Small intestine (tissue), 7 donors: ENCODE results near the gene VAPB. TPM values are rescaled to one million over a fixed set of nuclear protein-coding genes. Genes with fewer than 3 reads are reported as not detected.
A peak's percentile ranks its signal among the peaks of the same experiment; 100 is the strongest.
"Not testable (repeated sequence)": the region's sequence is repeated elsewhere in the genome, so short reads cannot be mapped to it uniquely, and the experiment has no call there.

Experiments used
- DNase-seq, 2 donors: peaks; one replicate each; pipeline versions ENCODE4 v3.0.0 to v3.0.0-alpha.2; 2013
- FAIRE-seq: peaks from 2 replicates; lab custom pipeline; 2012; peaks lifted over from hg19 to GRCh38; lab: Jason Lieb, UNC
- H3K27ac ChIP-seq, 3 donors: one replicate each; pipeline ENCODE4 v1.5.1; 2013; ENCODE audit warnings: low read length in 2 of 3, mild to moderate bottlenecking in 2 of 3, control low read depth in 1 of 3, inconsistent platforms in 1 of 3, low read depth in 1 of 3, moderate library complexity in 1 of 3
- H3K27me3 ChIP-seq, 3 donors: one replicate each; pipeline ENCODE4 v1.6.1; 2013; ENCODE audit warnings: low read length in 3 of 3, inconsistent platforms in 1 of 3; ENCODE audit not compliant: control insufficient read depth in 3 of 3, insufficient read depth in 3 of 3
- H3K36me3 ChIP-seq, 3 donors: one replicate each; pipeline ENCODE4 v1.6.1; 2013; ENCODE audit warnings: low read length in 3 of 3, inconsistent platforms in 1 of 3, low read depth in 1 of 3, mild to moderate bottlenecking in 1 of 3, moderate library complexity in 1 of 3; ENCODE audit not compliant: control insufficient read depth in 3 of 3, insufficient read depth in 2 of 3
- H3K4me1 ChIP-seq, 3 donors: one replicate each; pipeline ENCODE4 v1.6.1; 2013; ENCODE audit warnings: low read length in 2 of 3, inconsistent platforms in 1 of 3, low read depth in 1 of 3, mild to moderate bottlenecking in 1 of 3, moderate library complexity in 1 of 3; ENCODE audit not compliant: control insufficient read depth in 3 of 3, insufficient read depth in 2 of 3
- H3K4me3 ChIP-seq, 3 donors: one replicate each; pipeline ENCODE4 v1.5.1; 2013; ENCODE audit warnings: low read length in 3 of 3, control low read depth in 1 of 3, inconsistent platforms in 1 of 3, low read depth in 1 of 3, mild to moderate bottlenecking in 1 of 3, moderate library complexity in 1 of 3
- H3K9me3 ChIP-seq, 2 donors: one replicate each; pipeline ENCODE4 v1.6.1; 2013; ENCODE audit warnings: low read depth in 1 of 2, low read length in 1 of 2; ENCODE audit not compliant: control insufficient read depth in 2 of 2, insufficient read depth in 1 of 2
- WGBS, 3 donors: extraction: QIAGEN DNeasy Blood & Tissue Kit; methylation state at CpG; one replicate each; pipeline ENCODE4 v1.1.7; 2013; 5-methylcytosine and 5-hydroxymethylcytosine counted together
- polyA plus RNA-seq, 4 donors: library from polyadenylated mRNA; stranded (reverse) in 3 of 4; unstranded in 1 of 4; fragments of 200-250 nt in 3 of 4; fragments of 120-200 nt in 1 of 4; gene quantifications; one replicate each; pipeline versions ENCODE4 v1.2.1 to v1.2.3, GENCODE V29; 2013
- donor health status: healthy with polysubstance abuse.
- donor health status: control.
- donor health status: control.
- donor health status: Bipolar disorder and iron deficiency.
- donor health status: healthy.

The VAPB gene
- polyA plus RNA-seq, 4 donors = 36.5 to 39.2 (median 37.8) TPM

DNA sequence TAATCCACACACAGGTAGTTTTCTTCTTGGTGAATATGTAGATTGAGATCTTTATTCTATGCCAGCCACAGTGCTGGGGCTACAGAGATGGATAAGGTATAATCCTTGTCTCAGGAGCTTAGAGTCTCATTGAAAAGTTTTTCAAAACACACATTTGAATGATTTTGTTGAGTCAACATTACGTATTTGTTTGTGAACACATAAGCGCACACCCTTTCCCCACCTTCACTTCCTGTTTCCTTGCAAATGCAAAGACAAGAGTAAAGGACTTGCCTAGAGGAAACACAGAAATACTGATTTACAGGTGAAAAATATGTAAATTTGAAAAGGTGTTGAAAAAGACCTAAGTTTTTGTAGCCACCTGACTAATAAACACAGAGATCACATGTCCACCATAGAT lies 27.8 kb downstream of the VAPB start:
- DNase-seq (no peak), FAIRE-seq (no peak)
- Histone ChIP-seq H3K9me3 (peaks cover 0 to 3% of the 10 kb centered on the region in 2 donors), H3K4me1 (peaks cover 0 to 4% (median 3%) of the 10 kb centered on the region in 3 donors), H3K4me3 (no peak overlapping the region), H3K27ac (no peak overlapping the region), H3K27me3 (no peaks in the 10 kb centered on the region), H3K36me3 (peaks cover 7 to 16% (median 11%) of the 10 kb centered on the region in 3 donors)
- 68 to 89% (median 85%) methylated on average over 2 of the region's 2 CpGs for WGBS, 3 donors

DNA sequence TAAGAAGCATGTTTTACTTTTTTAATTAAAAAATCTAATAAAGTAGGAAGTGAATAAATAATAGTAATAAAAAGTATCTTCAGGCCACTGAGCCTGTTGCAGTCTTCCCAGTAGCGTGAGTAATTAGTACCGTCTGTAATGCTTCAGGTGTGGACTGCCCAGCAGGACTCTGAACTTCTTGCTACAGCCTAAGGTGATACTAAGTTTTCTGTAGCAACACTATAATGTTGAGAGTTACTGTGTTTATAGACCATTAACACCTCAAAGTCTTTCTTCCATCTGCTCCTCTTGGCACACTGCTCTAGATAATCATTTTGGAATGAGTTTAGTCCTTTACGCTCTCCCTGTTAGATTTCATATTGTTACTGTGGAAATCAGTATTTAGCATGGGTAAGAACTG lies 28.4 kb downstream of the VAPB start:
- Histone ChIP-seq H3K4me3 (no peak overlapping the region), H3K27ac (peak overlapping the region in 1 of 3 donors; percentile 51), H3K4me1 (peaks cover 0 to 4% (median 3%) of the 10 kb centered on the region in 3 donors), H3K36me3 (peaks cover 8 to 16% (median 11%) of the 10 kb centered on the region in 3 donors), H3K27me3 (no peaks in the 10 kb centered on the region), H3K9me3 (peaks cover 0 to 3% of the 10 kb centered on the region in 2 donors)
- peak; percentile 17 to 63 for DNase-seq
- 60 to 86% (median 73%) methylated on average over 3 of the region's 3 CpGs for WGBS, 3 donors
- no peak for FAIRE-seq

DNA sequence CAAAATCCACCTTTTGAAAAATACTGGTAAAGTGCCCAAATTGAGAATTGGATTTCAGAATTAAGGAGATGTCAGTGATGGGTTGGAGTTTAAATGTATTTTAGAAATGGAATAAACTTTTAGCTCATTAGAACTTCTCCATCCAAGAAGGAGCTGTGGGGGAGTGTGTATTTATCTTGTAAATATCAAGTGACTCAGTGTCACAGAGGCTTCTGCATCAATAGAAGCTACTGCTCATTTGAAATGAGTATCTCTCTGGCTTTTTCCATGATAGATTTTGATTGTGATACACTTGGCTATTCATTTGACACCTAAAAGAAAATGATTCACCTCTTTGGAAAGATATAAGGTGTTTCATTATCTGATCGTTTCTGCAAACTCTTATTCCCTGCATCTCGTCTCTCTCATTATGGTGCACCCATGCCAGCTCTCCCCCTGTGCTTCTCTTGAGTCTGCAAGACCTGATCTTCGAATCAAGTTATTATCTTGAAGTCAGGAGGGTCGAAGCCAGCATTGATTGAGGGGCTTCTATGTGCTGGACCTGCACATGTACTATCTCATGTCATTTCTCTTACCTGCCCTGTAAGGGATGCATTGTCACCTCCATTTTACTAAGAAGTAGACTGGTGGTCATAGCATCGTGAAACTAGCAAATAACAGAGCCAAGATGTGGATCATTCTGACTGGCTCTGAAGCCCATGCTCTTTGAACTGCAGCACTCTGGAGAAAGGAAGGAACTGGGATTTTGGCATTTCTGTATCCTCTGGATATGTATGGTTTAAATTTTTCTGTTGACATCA lies 30.1 kb downstream of the VAPB start:
- Histone ChIP-seq H3K9me3 (peaks cover 0 to 3% of the 10 kb centered on the region in 2 donors), H3K27ac (no peak overlapping the region), H3K27me3 (no peaks in the 10 kb centered on the region), H3K36me3 (peaks cover 8 to 16% (median 11%) of the 10 kb centered on the region in 3 donors), H3K4me1 (peaks cover 0 to 6% (median 3%) of the 10 kb centered on the region in 3 donors), H3K4me3 (no peak overlapping the region)
- FAIRE-seq (no peak), DNase-seq (no peak)
- WGBS, 3 donors = 86 to 93% (median 88%) methylated on average over 5 of the region's 5 CpGs

DNA sequence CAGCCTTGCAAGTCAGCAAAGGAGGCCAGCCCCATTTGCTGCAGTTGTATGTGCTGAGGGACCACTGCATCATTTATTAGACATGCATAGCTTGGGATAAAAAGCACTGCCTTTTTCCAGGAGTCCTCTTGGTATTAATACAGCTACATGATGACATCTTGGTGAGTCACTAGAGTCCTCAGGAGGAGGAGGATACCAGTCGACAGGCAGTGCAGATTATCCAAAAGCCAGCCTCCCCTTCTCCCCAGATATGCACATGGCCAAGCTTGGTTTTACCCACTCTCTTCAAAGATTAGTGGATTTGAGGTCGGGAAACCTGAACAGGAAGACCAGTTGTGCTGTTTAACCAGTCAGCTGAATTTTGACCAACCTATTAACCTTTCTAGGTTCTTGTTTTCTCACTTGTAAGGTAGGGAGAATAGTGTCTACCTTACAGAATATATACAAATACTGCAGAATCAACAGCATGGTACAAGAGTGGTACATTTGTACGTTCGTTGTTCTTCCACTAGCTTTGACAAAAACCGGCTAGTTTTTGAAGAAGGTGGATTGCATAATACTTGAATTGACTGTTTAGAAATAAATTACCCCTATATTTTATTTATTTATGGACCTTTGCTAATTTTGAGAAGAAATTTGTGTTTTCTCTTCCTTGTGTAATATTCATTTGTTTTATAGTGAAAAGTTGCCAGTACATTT lies 31.9 kb downstream of the VAPB start:
- DNase-seq (no peak), FAIRE-seq (no peak)
- peaks cover 0 to 8% (median 3%) of the 10 kb centered on the region in 3 donors for H3K4me1 ChIP-seq
- H3K4me3 ChIP-seq = no peak overlapping the region
- peaks cover 8 to 19% (median 16%) of the 10 kb centered on the region in 3 donors for H3K36me3 ChIP-seq
- 91 to 93% (median 91%) methylated on average over 5 of the region's 5 CpGs for WGBS, 3 donors
- H3K9me3 ChIP-seq = no peaks in the 10 kb centered on the region
- no peak overlapping the region for H3K27ac ChIP-seq
- H3K27me3 ChIP-seq = no peaks in the 10 kb centered on the region

DNA sequence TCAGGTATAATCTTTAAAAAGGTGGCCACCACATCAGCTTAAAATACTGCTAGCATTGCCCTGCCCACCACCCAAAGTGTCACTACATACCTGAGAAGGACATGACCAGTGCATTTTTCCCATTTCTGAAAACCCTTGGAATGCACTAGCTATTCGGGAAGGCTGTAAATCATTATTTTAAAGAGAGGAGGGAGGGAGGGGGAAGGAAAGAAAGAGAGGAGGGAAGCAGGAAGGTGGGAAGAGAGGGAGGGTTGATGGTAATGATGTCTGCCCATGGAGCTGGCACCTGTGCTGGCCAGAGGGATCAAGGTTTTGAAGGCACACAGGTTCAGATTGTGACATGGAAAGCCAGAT lies 32.4 kb downstream of the VAPB start:
- FAIRE-seq (no peak), DNase-seq (no peak)
- H3K4me1 ChIP-seq = peaks cover 0 to 8% (median 3%) of the 10 kb centered on the region in 3 donors
- WGBS, 3 donors = 50 to 64% (median 58%) methylated on average over 1 of the region's 1 CpG
- H3K27ac ChIP-seq = no peak overlapping the region
- H3K9me3 ChIP-seq = no peaks in the 10 kb centered on the region
- H3K4me3 ChIP-seq = no peak overlapping the region
- no peaks in the 10 kb centered on the region for H3K27me3 ChIP-seq
- peaks cover 8 to 25% (median 16%) of the 10 kb centered on the region in 3 donors for H3K36me3 ChIP-seq

DNA sequence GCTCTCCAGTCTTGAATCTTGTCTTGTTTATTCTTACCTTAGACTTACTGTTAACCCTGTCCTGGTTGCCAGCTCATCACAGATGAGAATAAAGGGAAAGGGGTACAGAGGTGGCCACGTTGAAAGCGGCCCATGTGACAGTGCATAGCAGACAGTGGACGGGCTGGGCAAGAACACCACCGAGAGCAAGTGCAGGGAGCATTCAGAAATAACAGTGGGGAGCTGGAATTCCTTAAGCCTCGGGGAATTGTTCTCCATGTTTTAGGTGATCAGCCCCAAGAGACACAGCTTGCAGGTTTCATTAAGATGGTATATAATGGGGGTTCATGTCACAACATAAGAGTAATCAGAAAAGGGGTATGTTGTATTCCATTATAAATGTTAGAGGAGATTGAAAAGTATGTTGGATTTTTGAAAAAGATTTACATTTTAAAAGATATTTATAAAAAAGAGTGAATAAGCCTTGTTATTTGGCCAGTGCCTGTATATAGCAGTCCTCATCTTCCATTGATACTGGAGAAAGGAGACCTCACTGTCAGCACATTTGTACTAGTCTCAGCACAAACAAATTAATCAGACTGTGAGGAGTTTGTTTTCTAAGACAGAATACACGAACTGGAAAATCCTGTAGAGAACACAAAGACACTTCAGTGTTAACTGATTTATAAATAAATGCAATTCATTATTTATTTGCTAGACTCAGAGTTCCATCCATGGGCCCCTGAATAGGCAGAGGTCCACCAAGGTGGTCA lies 35.4 kb downstream of the VAPB start:
- DNase-seq (no peak), FAIRE-seq (no peak)
- H3K36me3 ChIP-seq = peaks cover 3 to 22% (median 13%) of the 10 kb centered on the region in 3 donors
- H3K4me3 ChIP-seq = no peak overlapping the region
- H3K4me1 ChIP-seq = peaks cover 0 to 4% (median 0%) of the 10 kb centered on the region in 3 donors
- 86% methylated on average over 6 of the region's 6 CpGs for WGBS, 3 donors
- H3K9me3 ChIP-seq = no peaks in the 10 kb centered on the region
- no peaks in the 10 kb centered on the region for H3K27me3 ChIP-seq
- H3K27ac ChIP-seq = no peak overlapping the region

DNA sequence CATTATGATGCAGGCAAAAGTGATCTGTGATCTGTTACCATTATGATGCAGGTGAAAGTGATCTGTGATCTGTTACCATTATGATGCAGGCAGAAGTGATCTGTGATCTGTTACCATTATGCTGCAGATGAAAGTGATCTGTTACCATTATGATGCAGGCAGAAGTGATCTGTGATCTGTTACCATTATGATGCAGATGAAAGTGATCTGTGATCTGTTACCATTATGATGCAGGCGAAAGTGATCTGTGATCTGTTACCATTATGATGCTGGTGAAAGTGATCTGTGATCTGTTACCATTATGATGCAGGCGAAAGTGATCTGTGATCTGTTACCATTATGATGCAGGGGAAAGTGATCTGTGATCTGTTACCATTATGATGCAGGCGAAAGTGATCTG lies 38.5 kb downstream of the VAPB start:
- H3K27me3 ChIP-seq, H3K4me3 ChIP-seq, H3K4me1 ChIP-seq, H3K9me3 ChIP-seq, FAIRE-seq, H3K27ac ChIP-seq, DNase-seq: not testable (repeated sequence)
- peaks cover 0 to 16% (median 5%) of the 10 kb centered on the region in 3 donors for H3K36me3 ChIP-seq
- WGBS, 3 donors = 96 to 97% (median 96%) methylated on average over 3 of the region's 3 CpGs

DNA sequence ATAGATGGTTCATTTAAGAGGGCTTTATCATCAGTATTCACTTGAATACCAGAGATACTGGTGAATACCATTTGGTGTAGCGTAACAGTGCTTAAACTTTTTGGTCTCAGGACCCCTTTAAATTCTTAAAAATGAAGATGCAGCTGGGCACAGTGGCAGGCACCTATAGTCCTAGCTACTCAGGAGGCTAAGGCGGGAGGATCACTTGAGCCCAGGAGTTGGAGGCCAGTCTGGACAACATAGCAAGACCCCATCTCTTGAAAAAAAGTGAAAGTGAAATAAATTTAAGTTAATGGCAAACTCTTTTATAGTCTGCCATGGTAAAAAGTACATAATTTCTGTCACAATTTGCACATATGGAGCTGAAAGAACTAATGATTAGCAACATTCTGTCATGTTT lies 39.3 kb downstream of the VAPB start:
- Histone ChIP-seq H3K27me3 (no peaks in the 10 kb centered on the region), H3K4me1 (peaks cover 2 to 9% (median 7%) of the 10 kb centered on the region in 3 donors), H3K27ac (no peak overlapping the region), H3K4me3 (no peak overlapping the region), H3K9me3 (no peaks in the 10 kb centered on the region), H3K36me3 (peaks cover 0 to 16% (median 5%) of the 10 kb centered on the region in 3 donors)
- 97 to 99% (median 99%) methylated on average over 2 of the region's 2 CpGs for WGBS, 3 donors
- no peak for FAIRE-seq
- no peak for DNase-seq
